Measurements from ENCODE around the gene PCNX2.

Gene PCNX2

GRCh38 chr1:233090746-233091494, 204.6 kb downstream of the PCNX2 start:
- DNase-seq (ENCODE audit: extremely low read depth, low read depth) = no peak
- H3K4me3 ChIP-seq (replicated peaks; ENCODE audit: low read depth, low read length) = no peak overlapping the region
- TF ChIP-seq CTCF (IDR thresholded peaks at IDR 0.05; ENCODE audit: low read depth, low read length, missing control alignments) = no peak

- DNase-seq (ENCODE audit: extremely low read depth, low read depth) = no peak
- no peak overlapping the region for H3K4me3 ChIP-seq (replicated peaks; ENCODE audit: low read depth, low read length)
- no peak for TF ChIP-seq CTCF (IDR thresholded peaks at IDR 0.05; ENCODE audit: low read depth, low read length, missing control alignments)
Observed at GRCh38 chr1:233089251-233089650, 206.3 kb downstream of the PCNX2 start.

- TF ChIP-seq CTCF (IDR thresholded peaks at IDR 0.05; ENCODE audit: low read depth, low read length, missing control alignments) = no peak
- no peak overlapping the region for H3K4me3 ChIP-seq (replicated peaks; ENCODE audit: low read depth, low read length)
- no peak for DNase-seq (ENCODE audit: extremely low read depth, low read depth)
Observed at GRCh38 chr1:233088613-233089012, 206.9 kb downstream of the PCNX2 start.

GRCh38 chr1:233086961-233087881, 208.3 kb downstream of the PCNX2 start:
- DNase-seq (ENCODE audit: extremely low read depth, low read depth) = no peak
- TF ChIP-seq CTCF (IDR thresholded peaks at IDR 0.05; ENCODE audit: low read depth, low read length, missing control alignments) = no peak
- H3K4me3 ChIP-seq (replicated peaks; ENCODE audit: low read depth, low read length) = no peak overlapping the region

- no peak for DNase-seq (ENCODE audit: extremely low read depth, low read depth)
Observed at GRCh38 chr1:233085566-233085965, 210.0 kb downstream of the PCNX2 start.

More at GRCh38 chr1:233085566-233085965, 210.0 kb downstream of the PCNX2 start:
- no peak overlapping the region for H3K4me3 ChIP-seq (replicated peaks; ENCODE audit: low read depth, low read length)
- TF ChIP-seq CTCF (IDR thresholded peaks at IDR 0.05; ENCODE audit: low read depth, low read length, missing control alignments) = no peak

Measured in HFF-Myc (cell line).